Measurements from ENCODE around the gene ADGRV1. TPM values are rescaled to one million over a fixed set of nuclear protein-coding genes. Genes with fewer than 3 reads are reported as not detected.

ADGRV1 gene
- total RNA-seq, 1 experiment from 2014 or later, result 64.8 TPM

DNA sequence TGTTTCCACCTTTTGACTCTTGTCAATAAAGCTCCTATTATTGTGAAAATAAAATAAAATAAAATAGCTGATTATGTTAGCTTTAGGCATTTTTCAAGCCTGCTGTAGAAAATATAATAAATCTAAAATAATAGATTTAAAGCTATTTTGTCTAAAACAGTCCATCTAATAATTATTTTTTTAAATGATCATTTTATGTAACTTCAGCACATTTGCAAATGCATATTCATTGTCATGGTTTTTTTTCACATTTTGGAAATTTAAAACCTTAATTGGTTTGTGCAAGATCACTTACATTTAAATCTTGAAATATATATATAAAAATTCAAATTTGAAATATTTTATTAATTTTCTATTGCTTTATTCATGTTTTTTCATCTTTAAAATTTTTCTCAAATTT is 159.8 kb downstream of the ADGRV1 start:
- Mint-ChIP-seq H3K27ac (no peak overlapping the region), H3K9me3 (no peaks in the 10 kb centered on the region), H3K27me3 (ENCODE audit: low read depth) (no peaks in the 10 kb centered on the region), H3K4me3 (no peak overlapping the region), H3K36me3 (ENCODE audit: insufficient read depth in 1 of 3, low read depth in 3 of 3) (peaks cover 7 to 18% (median 9%) of the 10 kb centered on the region in 3 experiments; a peak in 6 of 7 replicates), H3K4me1 (no peaks in the 10 kb centered on the region)
- no peaks in the 10 kb centered on the region for H3K9me3 ChIP-seq (ENCODE audit: control insufficient read depth, low read depth, low read length)
- H4K5ac ChIP-seq (ENCODE audit: insufficient read length, low read depth, low read length), result no peak overlapping the region
- DNase-seq, result no peak
- no peak overlapping the region for H4K8ac ChIP-seq (replicated peaks; ENCODE audit: insufficient read length, low read depth, low read length)
- H2BK12ac ChIP-seq (ENCODE audit: insufficient read length, low read depth, low read length), result no peak overlapping the region
- H4K91ac ChIP-seq (ENCODE audit: insufficient read length, low read depth, low read length), result no peak overlapping the region
- H3K23ac ChIP-seq (ENCODE audit: insufficient read length, low read depth, low read length), result no peak overlapping the region
- no peak overlapping the region for H3K18ac ChIP-seq (ENCODE audit: insufficient read length, low read depth, low read length)
- no peaks in the 10 kb centered on the region for H3K4me1 ChIP-seq (ENCODE audit: insufficient read depth, low read length)
- H3K4ac ChIP-seq (ENCODE audit: low read depth, low read length), result no peak overlapping the region
- H2BK120ac ChIP-seq (ENCODE audit: low read depth, low read length, poor library complexity, severe bottlenecking), result no peak overlapping the region
- H3K56ac ChIP-seq (ENCODE audit: insufficient read length, low read depth, low read length), result no peak overlapping the region
- no peak for TF ChIP-seq CTCF (conservative IDR thresholded peaks at IDR 0.05)
- no peak overlapping the region for H2BK15ac ChIP-seq (ENCODE audit: low read depth, low read length)
- H3K23me2 ChIP-seq (ENCODE audit: insufficient read length, low read depth, low read length, poor library complexity, severe bottlenecking), result no peaks in the 10 kb centered on the region
- H3K79me1 ChIP-seq (ENCODE audit: insufficient read depth, low read depth, low read length, poor library complexity, severe bottlenecking), result no peaks in the 10 kb centered on the region
- no peaks in the 10 kb centered on the region for H4K20me1 ChIP-seq (ENCODE audit: control insufficient read depth, insufficient read depth, insufficient read length)
- no peak overlapping the region for H3K4me2 ChIP-seq (ENCODE audit: insufficient read depth, insufficient read length, low read length)
- H3T11ph ChIP-seq (ENCODE audit: low read length), result no peak overlapping the region
- no peak overlapping the region for H3K14ac ChIP-seq (ENCODE audit: insufficient read depth, low read length)
- no peak overlapping the region for H2AK5ac ChIP-seq (ENCODE audit: insufficient read length, low read length)
- H3K79me2 ChIP-seq (ENCODE audit: insufficient read depth, low read length), result no peaks in the 10 kb centered on the region
- H2BK20ac ChIP-seq (ENCODE audit: low read depth, low read length, poor library complexity, severe bottlenecking), result no peak overlapping the region
- H2BK5ac ChIP-seq (ENCODE audit: insufficient read length, low read length), result no peak overlapping the region
- H3K9ac ChIP-seq (ENCODE audit: extremely low read depth, insufficient read length, low read length), result no peak overlapping the region
- no peak overlapping the region for H2AFZ ChIP-seq (ENCODE audit: low read length)
- H3K27me3 ChIP-seq (ENCODE audit: insufficient read depth, low read length), result no peaks in the 10 kb centered on the region
- H3K27ac ChIP-seq (ENCODE audit: insufficient read length, low read depth, low read length), result no peak overlapping the region

All from H9 (cell line).